Endothelial cell of umbilical vein (primary cell): Measurements from ENCODE around the gene TFDP1. TPM values are rescaled to one million over a fixed set of nuclear protein-coding genes. Genes with fewer than 3 reads are reported as not detected.

ENCODE experiments used
- BruUV-seq: library from RNA; stranded (reverse); fragments of 400-500 nt; replicated peaks from 2 replicates; lab custom pipeline; 2021; lab: Mats Ljungman, UMichigan
- CTCF ChIA-PET: fragments of 300-600, 350-600 bp; sonication (Branson Sonifier 250); formaldehyde crosslinking; loops from one replicate; lab custom pipeline; 2021; ENCODE audit warnings: antibody characterized with exemption, inconsistent platforms; lab: Charles Lee
- POLR2A ChIA-PET: fragments of 300-600, 350-600 bp; sonication (Branson Sonifier 250); formaldehyde crosslinking; loops from one replicate; lab custom pipeline; 2021; ENCODE audit warnings: antibody characterized with exemption, inconsistent platforms; lab: Charles Lee
- DNase-seq: peaks from one replicate; pipeline ENCODE4 v3.0.0-alpha.2; 2011; ENCODE audit warnings: low read depth, low spot score
- FAIRE-seq: peaks from 2 replicates; lab custom pipeline; 2011; peaks lifted over from hg19 to GRCh38; lab: Jason Lieb, UNC
- H2AFZ ChIP-seq: 2 replicates; pipeline ENCODE4 v1.6.0; 2012; ENCODE audit warnings: low read depth, low read length, control low read depth, inconsistent platforms
- H3K27ac ChIP-seq: 2 replicates; pipeline ENCODE4 v1.5.1; 2011; ENCODE audit warnings: low read depth, mild to moderate bottlenecking, control low read depth, low read length, moderate library complexity; ENCODE audit not compliant: insufficient read depth
- H3K27me3 ChIP-seq, 2 experiments: 2 replicates each; pipeline versions ENCODE4 v1.6.0 to v1.6.1; 2011; ENCODE audit warnings: low read length in 2 of 2, mixed read lengths in 1 of 2; ENCODE audit not compliant: control insufficient read depth in 2 of 2, insufficient read depth in 2 of 2
- H3K36me3 ChIP-seq, 2 experiments: 2 replicates in 1 of 2; 3 replicates in 1 of 2; pipeline ENCODE4 v1.5.1; 2011; ENCODE audit warnings: low read length in 2 of 2, mild to moderate bottlenecking in 1 of 2, moderate library complexity in 1 of 2; ENCODE audit not compliant: control insufficient read depth in 2 of 2, insufficient read depth in 2 of 2; ENCODE audit errors: extremely low read depth in 1 of 2
- H3K4me1 ChIP-seq: 3 replicates; pipeline ENCODE4 v1.5.1; 2011; ENCODE audit warnings: mild to moderate bottlenecking, low read length; ENCODE audit not compliant: control insufficient read depth, insufficient read depth; ENCODE audit errors: extremely low read depth
- H3K4me2 ChIP-seq: 2 replicates; pipeline ENCODE4 v1.6.1; 2011; ENCODE audit warnings: low read length, control low read depth, mixed read lengths; ENCODE audit not compliant: insufficient read depth
- H3K4me3 ChIP-seq, 3 experiments: fragments of 200-600 bp in 1 of 3; sonication (generic), shearing (Covaris generic) in 1 of 3; replicated peaks in 1 of 3; 2 replicates each; pipeline ENCODE4 v1.5.1; 2011 to 2016; ENCODE audit warnings: control low read depth in 3 of 3, low read length in 3 of 3, mild to moderate bottlenecking in 2 of 3, inconsistent platforms in 1 of 3, low read depth in 1 of 3, moderate library complexity in 1 of 3; ENCODE audit not compliant: insufficient read depth in 1 of 3
- H3K79me2 ChIP-seq: 2 replicates; pipeline ENCODE4 v1.6.0; 2012; ENCODE audit warnings: low read length, inconsistent platforms; ENCODE audit not compliant: control insufficient read depth, insufficient read depth
- H3K9ac ChIP-seq: replicated peaks from 2 replicates; pipeline ENCODE3; 2011; ENCODE audit warnings: low read length, control low read depth; ENCODE audit not compliant: insufficient read depth; ENCODE audit errors: extremely low read depth
- H3K9me1 ChIP-seq: replicated peaks from 3 replicates; pipeline ENCODE4 v1.6.0; 2011; ENCODE audit warnings: mild to moderate bottlenecking, low read length; ENCODE audit not compliant: control insufficient read depth, insufficient read depth; ENCODE audit errors: extremely low read depth
- H3K9me3 ChIP-seq: replicated peaks from 2 replicates; pipeline ENCODE4 v1.5.1; 2012; ENCODE audit warnings: low read length, inconsistent platforms; ENCODE audit not compliant: control insufficient read depth, insufficient read depth
- H4K20me1 ChIP-seq: replicated peaks from 2 replicates; pipeline ENCODE3; 2011; ENCODE audit warnings: mild to moderate bottlenecking, low read length; ENCODE audit not compliant: control insufficient read depth, insufficient read depth; ENCODE audit errors: extremely low read depth
- CTCF ChIP-seq, 2 donors: IDR thresholded peaks; 1 replicate in 1 of 2; 2 replicates in 1 of 2; pipeline ENCODE4 v1.5.1; 2011; ENCODE audit warnings: low read length in 2 of 2, mild to moderate bottlenecking in 2 of 2, moderate library complexity in 2 of 2, control low read depth in 1 of 2, inconsistent platforms in 1 of 2, low read depth in 1 of 2; ENCODE audit not compliant: insufficient read depth in 1 of 2; ENCODE audit errors: extremely low read depth in 1 of 2
- EZH2 ChIP-seq: IDR thresholded peaks from 2 replicates; pipeline ENCODE4 v1.6.1; 2012; ENCODE audit warnings: borderline replicate concordance, low read depth, mild to moderate bottlenecking, moderate library complexity, low read length, inconsistent platforms; ENCODE audit not compliant: severe bottlenecking
- FOS ChIP-seq: IDR thresholded peaks from 2 replicates; pipeline ENCODE4 v1.6.1; 2011; ENCODE audit warnings: mild to moderate bottlenecking, low read length, moderate library complexity, borderline replicate concordance; ENCODE audit not compliant: insufficient read depth
- GATA2 ChIP-seq: IDR thresholded peaks from 2 replicates; pipeline ENCODE4 v1.7.0; 2011; ENCODE audit warnings: low read depth, mild to moderate bottlenecking, moderate library complexity, mixed read lengths, low read length; ENCODE audit not compliant: insufficient read length, insufficient read depth
- JUN ChIP-seq: IDR thresholded peaks from 2 replicates; pipeline ENCODE4 v1.6.1; 2011; ENCODE audit warnings: borderline replicate concordance, low read depth; ENCODE audit not compliant: insufficient read length, insufficient read depth
- MAX ChIP-seq: IDR thresholded peaks from 2 replicates; pipeline ENCODE4 v1.6.1; 2011; ENCODE audit not compliant: insufficient read depth, insufficient read length
- MYC ChIP-seq: IDR thresholded peaks from one replicate; pipeline ENCODE4 v1.6.1; 2011; ENCODE audit warnings: mild to moderate bottlenecking, low read depth, low read length
- POLR2A ChIP-seq: IDR thresholded peaks from 2 replicates; pipeline ENCODE4 v1.6.1; 2012; ENCODE audit warnings: low read depth, mild to moderate bottlenecking, control low read depth, low read length
- POLR2AphosphoS5 ChIP-seq: IDR thresholded peaks from 2 replicates; pipeline ENCODE4 v1.6.1; 2012; ENCODE audit warnings: low read depth, mild to moderate bottlenecking, control low read depth, low read length, moderate library complexity; ENCODE audit not compliant: insufficient read depth
- dilution Hi-C: fragments of 300-500 bp; cut with MboI; formaldehyde crosslinking; loops from one replicate; pipeline ENCODE4 v1.15.0; 2019; ENCODE audit warnings: low sequenced_read_pairs; ENCODE audit not compliant: extremely low pct_ligation_motif_present
- intact Hi-C: fragments of 100-400 bp; cut with micrococcal nuclease; formaldehyde crosslinking; loops from one replicate; pipeline ENCODE4 v1.10.0; 2022
- polyA plus RNA-seq, 4 experiments: library from polyadenylated mRNA; depleted of rRNA in 3 of 4; stranded (reverse) in 3 of 4; unstranded in 1 of 4; fragments of >200 nt; gene quantifications; 2 replicates each; pipeline versions ENCODE4 v1.2.1 to v1.2.3, GENCODE V29; 2011 to 2012; ENCODE audit warnings: missing spikeins in 1 of 4
- total RNA-seq: library from RNA; stranded (reverse); gene quantifications from 2 replicates; pipeline ENCODE4 v1.2.3, GENCODE V29; 2021

TFDP1 gene
- total and polyA plus RNA-seq, 2 donors (not counting 3 experiments of a cell fraction or from before 2014, with no cell fraction given): 64.3 to 137 TPM

GRCh38 chr13:113639616-113640262, 55.2 kb downstream of the TFDP1 start:
- Histone ChIP-seq H3K9ac (no peak overlapping the region), H3K27ac (no peak overlapping the region), H2AFZ (no peak overlapping the region), H3K4me1 (no peaks in the 10 kb centered on the region), H3K36me3 (peaks cover 13 to 42% of the 10 kb centered on the region in 2 experiments), H3K79me2 (no peaks in the 10 kb centered on the region), H3K9me1 (no peaks in the 10 kb centered on the region), H4K20me1 (no peaks in the 10 kb centered on the region), H3K4me2 (no peak overlapping the region), H3K4me3 (no peak overlapping the region), H3K27me3 (no peaks in the 10 kb centered on the region), H3K9me3 (no peaks in the 10 kb centered on the region)
- no peak for DNase-seq
- no TSS peak for BruUV-seq
- ChIA-PET POLR2A (no interaction called here), CTCF (interaction anchor here (1.2 kb wide), 1 partner anchor 8 kb away, joined by 3 read pairs; no protein-coding TSS in a partner anchor)
- TF ChIP-seq MAX (no peak), GATA2 (no peak), JUN (no peak), FOS (no peak), EZH2 (no peak), CTCF (IDR thresholded peaks at IDR 0.05; ENCODE audit: extremely low read depth in 1 of 2, insufficient read depth in 1 of 2, low read depth in 1 of 2, low read length in 2 of 2) (no peak), MYC (no peak), POLR2AphosphoS5 (no peak), POLR2A (no peak)
- no peak for FAIRE-seq
- dilution Hi-C loops (no loop called here), intact Hi-C loops (no loop called here)
